ENCODE measurements around the gene HYDIN.
"Not testable (repeated sequence)": the region's sequence is repeated elsewhere in the genome, so short reads cannot be mapped to it uniquely, and the experiment has no call there.

DNA sequence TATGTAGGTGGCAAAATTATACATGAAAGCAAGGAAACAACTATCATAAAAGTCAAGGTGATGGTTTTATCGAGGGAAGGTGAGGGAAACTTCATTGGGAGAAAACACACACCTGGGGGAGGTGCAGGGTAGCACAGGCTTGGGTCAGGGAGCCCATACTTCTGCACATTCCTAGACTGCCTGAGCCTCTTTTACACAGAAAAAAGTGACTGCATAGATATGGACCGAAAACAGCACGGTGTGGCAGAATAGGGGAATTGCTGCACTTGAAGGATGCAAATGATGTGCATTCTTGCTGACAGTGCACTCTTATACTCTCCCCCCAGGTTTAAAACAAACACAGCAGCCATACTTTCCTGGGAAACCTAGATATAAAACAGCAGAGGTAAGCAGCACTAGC lies 120.0 kb downstream of the HYDIN start:
- TF ChIP-seq POLR2AphosphoS5 (IDR thresholded peaks at IDR 0.05; ENCODE audit: low read depth, low read length); MEF2A (IDR thresholded peaks at IDR 0.05; ENCODE audit: borderline replicate concordance, low read depth); CTCF (IDR thresholded peaks at IDR 0.05); TAF1 (IDR thresholded peaks at IDR 0.05; ENCODE audit: borderline replicate concordance, low read depth, low read length); YY1 (IDR thresholded peaks at IDR 0.05; ENCODE audit: low read depth); RFX5 (IDR thresholded peaks at IDR 0.05; ENCODE audit: low read length): not testable (repeated sequence)
